ENCODE data around the gene UGT1A5. TPM values are rescaled to one million over a fixed set of nuclear protein-coding genes. Genes with fewer than 3 reads are reported as not detected.
"Not testable (repeated sequence)": the region's sequence is repeated elsewhere in the genome, so short reads cannot be mapped to it uniquely, and the experiment has no call there.

UGT1A5 gene
- total and polyA plus RNA-seq, 12 donors: 0.43 TPM; not detected in 11

DNA sequence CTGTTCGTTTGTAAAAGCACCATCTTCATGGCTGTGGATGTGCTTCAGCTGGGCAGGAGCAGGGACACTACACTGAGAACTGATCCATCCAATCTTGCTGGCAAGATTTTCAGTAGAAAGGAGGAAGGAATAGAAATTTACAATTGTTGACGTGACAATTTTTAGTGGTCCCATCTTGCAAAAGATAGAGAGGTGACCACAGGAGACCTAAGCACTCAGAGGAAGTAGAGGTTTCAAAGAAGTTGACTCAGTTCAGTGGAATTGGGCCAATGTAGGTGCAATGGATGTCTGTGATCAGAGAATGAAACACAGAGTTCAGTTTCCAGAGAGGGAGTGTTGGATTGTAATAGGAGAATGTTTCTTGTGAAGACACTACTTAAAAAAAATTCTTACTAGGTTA is 1.4 kb downstream of the UGT1A5 start:
- intact Hi-C loops (cut with DNase I): loop anchor here (10.0 kb wide), 2 partner anchors 149 to 269 kb away; partner anchors contain the start of gene USP40 (in 1 of the 2)
- no peaks in the 10 kb centered on the region for H3K36me3 ChIP-seq (replicated peaks in 1 of 2)
- no peak overlapping the region for H3K27ac ChIP-seq
- TF ChIP-seq, protein P1, sequence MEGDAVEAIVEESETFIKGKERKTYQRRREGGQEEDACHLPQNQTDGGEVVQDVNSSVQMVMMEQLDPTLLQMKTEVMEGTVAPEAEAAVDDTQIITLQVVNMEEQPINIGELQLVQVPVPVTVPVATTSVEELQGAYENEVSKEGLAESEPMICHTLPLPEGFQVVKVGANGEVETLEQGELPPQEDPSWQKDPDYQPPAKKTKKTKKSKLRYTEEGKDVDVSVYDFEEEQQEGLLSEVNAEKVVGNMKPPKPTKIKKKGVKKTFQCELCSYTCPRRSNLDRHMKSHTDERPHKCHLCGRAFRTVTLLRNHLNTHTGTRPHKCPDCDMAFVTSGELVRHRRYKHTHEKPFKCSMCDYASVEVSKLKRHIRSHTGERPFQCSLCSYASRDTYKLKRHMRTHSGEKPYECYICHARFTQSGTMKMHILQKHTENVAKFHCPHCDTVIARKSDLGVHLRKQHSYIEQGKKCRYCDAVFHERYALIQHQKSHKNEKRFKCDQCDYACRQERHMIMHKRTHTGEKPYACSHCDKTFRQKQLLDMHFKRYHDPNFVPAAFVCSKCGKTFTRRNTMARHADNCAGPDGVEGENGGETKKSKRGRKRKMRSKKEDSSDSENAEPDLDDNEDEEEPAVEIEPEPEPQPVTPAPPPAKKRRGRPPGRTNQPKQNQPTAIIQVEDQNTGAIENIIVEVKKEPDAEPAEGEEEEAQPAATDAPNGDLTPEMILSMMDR (IDR thresholded peaks at IDR 0.05): no peak
- no peak for TF ChIP-seq POLR2A (IDR thresholded peaks at IDR 0.05)
- H3K4me3 ChIP-seq: no peak overlapping the region
- H3K27me3 ChIP-seq: peaks cover 25% of the 10 kb centered on the region
- WGBS, 4 donors: 41 to 72% (median 61%) methylated on average over 2 of the region's 2 CpGs
- H3K9me3 ChIP-seq (replicated peaks in 1 of 3): no peaks in the 10 kb centered on the region
- DNase-seq: no peak
- no peaks in the 10 kb centered on the region for H3K4me1 ChIP-seq (replicated peaks in 1 of 2)

DNA sequence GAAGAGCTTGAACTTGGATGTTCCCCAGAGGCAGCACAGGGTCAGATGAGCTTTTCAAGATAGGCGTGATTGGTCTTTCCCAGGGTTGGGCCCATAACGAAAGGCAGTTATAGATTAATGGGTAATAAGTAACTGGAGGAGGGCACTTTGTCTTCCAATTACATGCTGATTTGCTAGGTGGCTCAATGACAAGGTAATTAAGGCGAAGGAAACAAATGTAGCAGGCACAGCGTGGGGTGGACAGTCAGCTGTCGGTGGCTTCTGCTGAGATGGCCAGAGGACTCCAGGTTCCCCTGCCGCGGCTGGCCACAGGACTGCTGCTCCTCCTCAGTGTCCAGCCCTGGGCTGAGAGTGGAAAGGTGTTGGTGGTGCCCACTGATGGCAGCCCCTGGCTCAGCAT is 5.8 kb downstream of the UGT1A5 start, which contains the start of gene UGT1A4:
Gene UGT1A4 (plus strand): TSS at position 185 of the 400 bp plus-strand sequence. CDS start 85 bp downstream, at position 270.
- intact Hi-C loops (cut with DNase I): loop anchor here (10.0 kb wide), 2 partner anchors 154 to 274 kb away; partner anchors contain the start of gene USP40 (in 1 of the 2)
- DNase-seq: no peak
- Histone ChIP-seq H3K27me3 (peaks cover 16% of the 10 kb centered on the region), H3K4me1 (replicated peaks in 1 of 2) (no peaks in the 10 kb centered on the region), H3K27ac (no peak within 1 kb of the TSS), H3K9me3 (replicated peaks in 1 of 3) (no peaks in the 10 kb centered on the region), H3K36me3 (replicated peaks in 1 of 2) (no peaks in the 10 kb centered on the region), H3K4me3 (no peak within 1 kb of the TSS)
- no peak for TF ChIP-seq POLR2A (IDR thresholded peaks at IDR 0.05)
- TF ChIP-seq, protein P1 (IDR thresholded peaks at IDR 0.05): no peak
- 76 to 84% (median 80%) methylated on average over 5 to 7 of the region's 7 CpGs for WGBS, 4 donors

DNA sequence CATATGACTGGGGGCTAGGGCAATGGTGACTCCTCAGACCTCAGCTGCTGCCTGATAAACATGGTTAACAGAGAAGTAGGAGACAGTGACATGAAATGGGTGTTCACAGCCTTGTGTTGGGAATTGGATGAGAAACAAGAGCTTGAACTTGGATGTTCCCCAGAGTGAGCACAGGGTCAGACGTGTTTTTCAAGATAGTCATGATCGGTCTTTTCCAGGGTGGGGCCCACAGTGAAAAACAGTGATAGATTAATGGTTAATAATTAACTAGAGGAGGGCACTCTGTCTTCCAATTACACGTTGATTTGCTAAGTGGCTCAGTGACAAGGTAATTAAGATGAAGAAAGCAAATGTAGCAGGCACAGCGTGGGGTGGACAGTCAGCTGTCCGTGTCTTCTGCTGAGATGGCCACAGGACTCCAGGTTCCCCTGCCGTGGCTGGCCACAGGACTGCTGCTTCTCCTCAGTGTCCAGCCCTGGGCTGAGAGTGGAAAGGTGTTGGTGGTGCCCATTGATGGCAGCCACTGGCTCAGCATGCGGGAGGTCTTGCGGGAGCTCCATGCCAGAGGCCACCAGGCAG is 16.1 kb downstream of the UGT1A5 start, which contains the start of gene UGT1A3:
Gene UGT1A3 (plus strand): TSS at position 320 of the 579 bp plus-strand sequence. CDS start 85 bp downstream, at position 405.
- intact Hi-C loops (cut with DNase I): no loop called here
- no peaks in the 10 kb centered on the region for H3K36me3 ChIP-seq (replicated peaks in 1 of 2)
- H3K27me3 ChIP-seq: no peaks in the 10 kb centered on the region
- TF ChIP-seq POLR2A (IDR thresholded peaks at IDR 0.05): no peak
- TF ChIP-seq, protein P1 (IDR thresholded peaks at IDR 0.05): no peak
- 74 to 82% (median 76%) methylated on average over 8 of the region's 8 CpGs for WGBS, 4 donors
- no peak within 1 kb of the TSS for H3K4me3 ChIP-seq
- no peaks in the 10 kb centered on the region for H3K9me3 ChIP-seq (replicated peaks in 1 of 3)
- H3K4me1 ChIP-seq (replicated peaks in 1 of 2): no peaks in the 10 kb centered on the region
- H3K27ac ChIP-seq: no peak within 1 kb of the TSS
- no peak for DNase-seq

DNA sequence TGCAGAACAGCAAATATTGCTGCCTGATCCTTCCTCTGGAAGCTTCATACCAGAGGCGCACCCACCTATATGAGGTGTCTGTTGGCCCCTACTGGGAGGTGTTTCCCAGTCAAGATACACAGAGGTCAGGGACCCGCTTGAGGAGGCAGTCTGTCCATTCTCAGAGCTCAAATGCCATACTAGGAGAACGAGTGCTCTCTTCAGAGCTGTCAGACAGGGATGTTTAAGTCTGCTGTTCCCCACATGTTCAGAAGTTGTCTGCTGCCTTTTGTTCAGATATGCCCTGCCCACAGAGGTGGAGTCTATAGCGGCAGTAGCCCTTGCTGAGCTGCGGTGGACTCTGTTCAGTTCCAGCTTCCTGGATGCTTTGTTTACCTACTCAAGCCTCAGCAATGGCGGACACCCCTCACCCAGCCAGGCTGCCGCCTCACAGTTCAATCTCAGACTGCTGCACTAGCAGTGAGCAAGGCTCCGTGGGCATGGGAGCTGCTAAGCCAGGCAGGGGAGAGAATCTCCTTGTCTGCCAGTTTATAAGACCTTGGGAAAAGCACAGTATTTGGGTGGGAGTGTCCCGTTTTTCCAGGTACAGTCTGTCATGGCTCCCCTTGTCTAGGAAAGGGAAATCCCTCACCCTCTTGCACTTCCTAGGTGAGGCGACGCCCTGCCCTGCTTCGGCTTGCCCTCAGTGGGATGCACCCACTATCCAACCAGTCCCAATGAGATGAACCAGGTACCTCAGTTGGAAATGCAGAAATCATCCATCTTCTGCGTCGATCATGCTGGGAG is 24.4 kb downstream of the UGT1A5 start:
- H3K4me3 ChIP-seq; intact Hi-C loops (cut with DNase I); H3K4me1 ChIP-seq (replicated peaks in 1 of 2); H3K27me3 ChIP-seq; DNase-seq; H3K36me3 ChIP-seq (replicated peaks in 1 of 2); H3K9me3 ChIP-seq (replicated peaks in 1 of 3); H3K27ac ChIP-seq: not testable (repeated sequence)
- WGBS, 4 donors: 78 to 83% (median 79%) methylated on average over 13 to 14 of the region's 14 CpGs
